IPS DF 6.9 (cell line): Measurements from ENCODE around the gene AIMP1.

Source experiments
- DNase-seq: peaks from one replicate; pipeline ENCODE4 v3.0.0-alpha.2; 2013; ENCODE audit warnings: low read depth, low spot score
- H3K27ac ChIP-seq: one replicate; pipeline ENCODE4 v1.5.1; 2013; ENCODE audit warnings: low read length, control low read depth
- H3K27me3 ChIP-seq: 2 replicates; pipeline ENCODE4 v1.6.1; 2013; ENCODE audit warnings: mild to moderate bottlenecking, low read length; ENCODE audit not compliant: control insufficient read depth, insufficient read depth
- H3K36me3 ChIP-seq: 2 replicates; pipeline ENCODE4 v1.6.1; 2013; ENCODE audit warnings: low read length; ENCODE audit not compliant: control insufficient read depth, insufficient read depth
- H3K4me1 ChIP-seq: 2 replicates; pipeline ENCODE4 v1.6.1; 2013; ENCODE audit warnings: low read length; ENCODE audit not compliant: control insufficient read depth, insufficient read depth
- H3K4me3 ChIP-seq: 2 replicates; pipeline ENCODE4 v1.5.1; 2013; ENCODE audit warnings: mild to moderate bottlenecking, low read length
- H3K9me3 ChIP-seq: 2 replicates; pipeline ENCODE4 v1.6.1; 2013; ENCODE audit warnings: low read length, inconsistent platforms; ENCODE audit not compliant: control insufficient read depth, insufficient read depth
- WGBS: extraction: QIAGEN DNeasy Blood & Tissue Kit; methylation state at CpG from one replicate; pipeline ENCODE4 v1.1.7; 2013; ENCODE audit warnings: mixed read lengths, missing lambda C conversion rate; ENCODE audit not compliant: insufficient read length, insufficient coverage; 5-methylcytosine and 5-hydroxymethylcytosine counted together

Gene AIMP1

DNA sequence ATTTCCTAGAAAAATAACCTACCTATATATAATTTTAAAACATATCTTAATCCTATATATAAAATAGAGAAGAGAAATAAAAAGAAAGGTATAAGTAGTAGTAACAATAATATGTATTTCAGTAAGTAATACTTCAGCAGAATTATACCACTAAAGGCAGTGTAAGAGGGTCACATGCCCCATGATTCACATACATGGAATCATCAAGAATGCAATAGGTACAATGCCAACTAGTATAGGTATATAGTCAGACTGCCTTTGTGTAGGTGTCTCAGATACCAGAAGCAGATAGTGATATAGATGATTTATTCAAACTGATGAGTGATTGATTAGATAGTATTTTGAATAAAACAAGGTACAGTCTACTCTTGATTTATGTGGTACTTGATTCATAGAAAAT, 9.4 kb downstream of the AIMP1 start:
- Histone ChIP-seq H3K4me3 (no peak overlapping the region), H3K4me1 (no peaks in the 10 kb centered on the region), H3K9me3 (no peaks in the 10 kb centered on the region), H3K27me3 (no peaks in the 10 kb centered on the region), H3K36me3 (no peaks in the 10 kb centered on the region; the same call in 1 of the 2 replicates), H3K27ac (no peak overlapping the region)
- DNase-seq, result no peak

DNA sequence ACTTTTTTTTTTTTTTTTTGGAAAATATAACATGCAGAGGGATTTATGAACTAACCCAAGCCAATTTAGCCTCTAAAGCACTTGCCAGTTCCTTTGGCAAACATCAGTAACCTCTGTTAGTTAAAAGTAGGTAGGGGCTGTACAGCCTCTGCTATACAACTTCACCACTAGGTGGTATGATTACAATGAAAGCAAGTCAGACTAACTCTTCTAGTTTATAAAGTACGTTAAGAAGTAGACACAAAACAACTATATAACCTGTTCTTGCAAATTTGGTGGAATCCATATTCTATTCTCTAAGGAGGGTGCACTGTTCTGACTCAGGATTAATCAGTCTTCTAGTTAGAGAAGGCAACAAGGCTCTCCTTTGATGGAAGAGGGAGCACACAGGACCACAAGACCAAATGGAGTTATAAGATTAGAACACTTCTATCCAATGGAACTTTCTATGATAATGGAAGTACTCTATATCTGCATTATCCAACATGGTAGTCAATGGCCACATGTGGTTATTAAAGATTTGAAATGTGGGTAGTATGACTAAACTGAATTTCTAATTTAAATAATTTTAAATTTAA, 12.8 kb downstream of the AIMP1 start:
- Histone ChIP-seq H3K4me3 (no peak overlapping the region), H3K4me1 (no peaks in the 10 kb centered on the region), H3K9me3 (no peaks in the 10 kb centered on the region), H3K27ac (no peak overlapping the region), H3K27me3 (no peaks in the 10 kb centered on the region), H3K36me3 (no peaks in the 10 kb centered on the region; the same call in 1 of the 2 replicates)
- no CpG with 5 or more reads among the region's 1 CpG for WGBS
- no peak for DNase-seq

DNA sequence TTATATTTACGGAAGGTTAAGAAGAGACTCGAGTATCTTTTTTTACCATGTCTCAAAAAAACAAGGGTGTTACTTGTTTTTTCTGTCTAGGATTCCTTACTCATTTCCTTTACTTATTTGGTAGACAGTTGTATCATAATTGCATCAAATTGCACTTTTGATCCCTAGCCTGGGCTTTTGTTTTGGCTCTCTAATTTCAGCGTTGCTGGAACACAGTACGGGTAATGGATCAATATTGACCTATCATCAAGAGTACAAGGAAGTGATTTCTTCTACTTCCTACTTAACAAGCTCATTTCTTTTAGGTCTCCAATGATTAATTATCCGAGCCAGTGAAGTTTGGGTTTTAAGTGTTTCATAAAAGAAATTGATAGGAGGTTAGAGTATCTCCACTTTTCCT, 16.8 kb downstream of the AIMP1 start:
- no peaks in the 10 kb centered on the region for H3K27me3 ChIP-seq
- no peaks in the 10 kb centered on the region for H3K9me3 ChIP-seq
- DNase-seq, result no peak
- peaks cover 4% of the 10 kb centered on the region; the same call in 1 of the 2 replicates for H3K36me3 ChIP-seq
- no peak overlapping the region for H3K4me3 ChIP-seq
- no peaks in the 10 kb centered on the region for H3K4me1 ChIP-seq
- WGBS, result no CpG with 5 or more reads among the region's 5 CpGs
- no peak overlapping the region for H3K27ac ChIP-seq

DNA sequence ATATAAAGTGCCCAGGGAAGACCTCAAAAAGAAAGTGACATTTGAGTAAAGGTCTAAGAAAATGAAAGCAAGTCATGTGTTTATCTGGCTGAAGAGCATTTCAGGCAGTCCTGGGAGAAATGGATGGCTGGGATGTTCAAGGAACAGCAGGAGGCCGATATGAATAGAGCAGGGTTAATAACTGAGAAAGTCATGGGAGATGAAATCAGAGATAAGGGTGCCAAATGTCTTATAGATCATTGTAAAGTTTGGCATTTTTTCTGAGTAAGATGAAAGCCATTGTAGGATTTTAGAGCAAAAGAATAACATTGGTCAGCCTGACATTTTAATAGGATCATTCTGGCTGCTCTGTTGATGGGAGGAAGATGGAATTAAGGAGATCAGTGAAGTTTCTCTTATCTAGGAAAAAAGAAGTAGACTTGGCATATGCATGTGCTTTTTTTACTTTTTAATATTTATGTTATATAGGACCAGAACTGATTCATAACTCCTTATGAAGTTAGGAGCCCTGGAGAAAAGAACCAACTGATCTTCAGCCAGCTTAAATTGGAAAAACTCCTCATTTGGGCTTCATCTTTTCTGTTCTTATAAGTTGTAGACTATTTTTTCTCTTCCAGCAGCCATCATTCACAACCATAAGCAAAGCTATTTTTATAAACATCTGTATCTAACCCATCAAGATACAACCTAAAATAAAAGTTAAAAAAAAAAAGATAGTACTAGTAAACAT, 18.6 kb downstream of the AIMP1 start:
- Histone ChIP-seq H3K4me1 (no peaks in the 10 kb centered on the region; the same call in 1 of the 2 replicates), H3K9me3 (no peaks in the 10 kb centered on the region), H3K27me3 (no peaks in the 10 kb centered on the region), H3K4me3 (no peak overlapping the region), H3K36me3 (peaks cover 4% of the 10 kb centered on the region; the same call in 1 of the 2 replicates), H3K27ac (no peak overlapping the region)
- no CpG with 5 or more reads among the region's 1 CpG for WGBS
- no peak for DNase-seq

DNA sequence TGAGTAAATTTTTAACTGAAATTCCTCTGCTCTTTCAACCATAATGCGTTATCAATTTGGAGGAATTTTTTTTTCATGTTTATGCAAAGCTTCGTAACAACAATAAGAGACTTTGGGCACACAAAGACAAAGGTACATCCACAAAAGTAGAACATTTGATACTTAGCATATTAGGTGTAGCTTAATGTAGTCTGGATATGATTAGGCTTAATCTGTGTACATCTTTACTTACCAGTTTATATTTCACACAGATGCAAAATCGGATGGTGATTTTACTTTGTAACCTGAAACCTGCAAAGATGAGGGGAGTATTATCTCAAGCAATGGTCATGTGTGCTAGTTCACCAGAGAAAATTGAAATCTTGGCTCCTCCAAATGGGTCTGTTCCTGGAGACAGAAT, 20.3 kb downstream of the AIMP1 start:
- no CpG with 5 or more reads among the region's 3 CpGs for WGBS
- H3K4me3 ChIP-seq, result no peak overlapping the region
- peaks cover 4% of the 10 kb centered on the region; the same call in 1 of the 2 replicates for H3K36me3 ChIP-seq
- no peaks in the 10 kb centered on the region; the same call in 1 of the 2 replicates for H3K4me1 ChIP-seq
- H3K27me3 ChIP-seq, result no peaks in the 10 kb centered on the region
- DNase-seq, result no peak
- H3K9me3 ChIP-seq, result no peaks in the 10 kb centered on the region
- no peak overlapping the region for H3K27ac ChIP-seq

DNA sequence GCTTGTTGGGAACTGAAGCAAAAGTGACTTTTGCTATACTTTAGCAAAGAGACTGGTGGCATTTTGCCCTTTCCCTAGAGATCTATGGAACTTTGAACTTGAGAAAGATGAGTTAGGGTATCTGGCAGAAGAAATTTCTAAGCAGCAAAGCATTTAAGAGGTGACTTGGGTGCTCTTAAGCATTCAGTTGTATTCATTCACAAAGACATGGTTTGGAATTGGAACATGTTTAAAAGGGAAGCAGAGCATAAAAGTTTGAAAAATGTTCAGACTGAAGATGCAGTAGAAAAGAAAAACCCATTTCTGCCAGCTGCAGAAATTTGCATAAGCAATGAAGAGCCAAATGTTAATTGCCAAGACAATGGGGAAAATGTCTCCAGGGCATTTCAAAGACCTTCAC, 21.6 kb downstream of the AIMP1 start:
- Histone ChIP-seq H3K4me3 (no peak overlapping the region), H3K27me3 (no peaks in the 10 kb centered on the region), H3K36me3 (peaks cover 4% of the 10 kb centered on the region; the same call in 1 of the 2 replicates), H3K9me3 (no peaks in the 10 kb centered on the region), H3K27ac (no peak overlapping the region), H3K4me1 (no peaks in the 10 kb centered on the region; the same call in 1 of the 2 replicates)
- DNase-seq, result no peak

DNA sequence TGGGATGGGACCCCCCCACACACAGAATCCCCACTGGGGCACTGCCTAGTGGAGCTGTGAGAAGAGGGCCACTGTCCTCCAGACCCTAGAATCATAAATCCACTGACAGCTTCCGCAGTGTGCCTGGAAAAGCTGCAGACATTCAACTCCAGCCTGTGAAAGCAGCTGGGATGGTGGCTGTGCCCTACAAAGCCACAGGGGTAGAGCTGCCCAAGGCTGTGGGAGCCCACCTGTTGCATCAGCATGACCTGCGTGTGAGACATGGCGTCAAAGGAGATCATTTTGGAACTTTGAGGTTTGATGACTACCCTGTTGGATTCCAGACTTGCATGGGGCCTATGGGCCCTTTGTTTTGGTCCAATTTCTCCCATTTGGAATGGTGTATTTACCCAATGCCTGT, 22.3 kb downstream of the AIMP1 start:
- no peaks in the 10 kb centered on the region for H3K27me3 ChIP-seq
- no CpG with 5 or more reads among the region's 3 CpGs for WGBS
- H3K4me3 ChIP-seq, result no peak overlapping the region
- no peaks in the 10 kb centered on the region for H3K9me3 ChIP-seq
- H3K36me3 ChIP-seq, result peaks cover 4% of the 10 kb centered on the region; the same call in 1 of the 2 replicates
- H3K27ac ChIP-seq, result no peak overlapping the region
- no peaks in the 10 kb centered on the region; the same call in 1 of the 2 replicates for H3K4me1 ChIP-seq
- DNase-seq, result no peak

DNA sequence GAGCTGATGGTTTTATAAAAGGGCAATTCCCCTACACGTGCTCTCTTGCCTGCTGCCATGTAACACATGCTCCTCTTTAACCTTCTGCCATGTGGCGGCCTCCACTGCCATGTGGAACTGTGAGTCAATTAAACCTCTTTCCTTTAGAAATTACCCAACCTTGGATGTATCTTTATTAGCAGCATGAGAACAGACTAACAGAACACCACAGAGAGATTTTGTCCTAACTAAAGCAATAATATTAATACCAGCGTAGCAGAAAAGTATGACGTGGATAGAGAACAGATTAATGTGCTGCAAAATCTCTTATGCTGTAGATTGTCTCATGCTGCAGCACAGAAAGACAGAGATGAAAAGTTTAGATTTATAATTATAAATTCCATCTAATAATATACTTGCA, 23.1 kb downstream of the AIMP1 start:
- Histone ChIP-seq H3K36me3 (peaks cover 4% of the 10 kb centered on the region; the same call in 1 of the 2 replicates), H3K9me3 (no peaks in the 10 kb centered on the region), H3K4me3 (no peak overlapping the region), H3K27me3 (no peaks in the 10 kb centered on the region), H3K27ac (no peak overlapping the region), H3K4me1 (no peaks in the 10 kb centered on the region; the same call in 1 of the 2 replicates)
- no peak for DNase-seq
- no CpG with 5 or more reads among the region's 4 CpGs for whole genome bisulfite sequencing

DNA sequence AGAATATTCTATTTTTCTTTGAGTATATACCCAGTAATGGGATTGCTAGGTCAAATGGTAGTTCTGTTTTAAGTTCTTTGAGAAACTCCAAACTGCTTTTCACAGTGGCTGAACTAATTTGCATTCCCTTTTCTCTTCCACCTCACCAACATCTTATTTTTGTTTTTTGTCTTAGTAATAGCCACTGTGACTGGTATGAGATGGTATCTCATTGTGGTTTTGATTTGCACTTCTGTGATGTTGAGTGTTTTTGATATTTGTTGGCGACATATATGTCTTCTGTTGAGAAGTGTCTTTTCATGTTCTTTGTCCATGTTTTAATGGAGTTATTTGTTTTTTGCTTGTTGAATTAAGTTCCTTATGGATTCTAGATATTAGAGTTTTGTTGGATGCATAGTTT, 24.4 kb downstream of the AIMP1 start:
- Histone ChIP-seq H3K4me3 (no peak overlapping the region), H3K4me1 (no peaks in the 10 kb centered on the region; the same call in 1 of the 2 replicates), H3K9me3 (no peaks in the 10 kb centered on the region), H3K27ac (no peak overlapping the region), H3K36me3 (peaks cover 4% of the 10 kb centered on the region; the same call in 1 of the 2 replicates), H3K27me3 (no peaks in the 10 kb centered on the region)
- no peak for DNase-seq
- no CpG with 5 or more reads among the region's 1 CpG for WGBS

DNA sequence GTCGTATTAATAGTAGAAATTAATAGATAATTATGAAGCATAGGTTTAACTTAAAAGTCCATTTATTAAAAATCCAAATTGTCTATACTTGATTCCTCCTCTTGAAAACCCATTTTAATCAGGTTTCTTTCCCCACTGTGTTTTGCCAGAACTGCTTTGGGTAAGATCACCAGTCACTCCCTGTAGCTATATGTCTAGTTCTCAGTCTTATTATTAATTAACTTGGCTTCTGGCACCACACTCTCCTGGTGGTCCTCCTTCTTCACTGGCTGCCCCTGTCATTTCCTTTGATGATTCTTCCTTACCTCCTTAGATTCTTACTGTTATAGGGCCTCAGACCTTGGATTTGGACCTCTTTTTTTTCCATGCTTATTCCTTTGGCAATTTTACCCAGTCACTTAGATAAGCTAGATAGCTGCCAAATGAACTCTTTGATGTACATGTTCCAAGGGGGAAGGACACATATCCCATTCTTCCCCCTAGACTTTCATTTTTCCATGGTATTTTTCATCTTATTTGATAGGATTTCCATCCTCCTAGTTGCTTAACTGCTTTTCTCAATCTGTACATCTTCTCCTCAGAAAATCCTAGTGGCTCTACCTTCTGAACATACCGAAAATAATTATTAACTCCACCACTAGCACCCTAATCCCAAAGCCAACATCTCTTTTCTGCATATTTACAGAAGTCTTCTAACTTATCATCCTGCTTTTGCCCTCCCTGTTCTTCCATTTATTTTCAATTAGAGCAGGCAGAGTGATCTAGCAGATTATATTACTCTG, 27.7 kb downstream of the AIMP1 start:
- 100% methylated on average over 1 of the region's 2 CpGs for WGBS

More for the DNA sequence above, 27.7 kb downstream of the AIMP1 start:
- Histone ChIP-seq H3K9me3 (no peaks in the 10 kb centered on the region), H3K4me1 (no peaks in the 10 kb centered on the region), H3K27ac (no peak overlapping the region), H3K4me3 (no peak overlapping the region), H3K36me3 (no peaks in the 10 kb centered on the region), H3K27me3 (no peaks in the 10 kb centered on the region)
- DNase-seq, result no peak
